Measurements from ENCODE around the gene TPPP.

DNA sequence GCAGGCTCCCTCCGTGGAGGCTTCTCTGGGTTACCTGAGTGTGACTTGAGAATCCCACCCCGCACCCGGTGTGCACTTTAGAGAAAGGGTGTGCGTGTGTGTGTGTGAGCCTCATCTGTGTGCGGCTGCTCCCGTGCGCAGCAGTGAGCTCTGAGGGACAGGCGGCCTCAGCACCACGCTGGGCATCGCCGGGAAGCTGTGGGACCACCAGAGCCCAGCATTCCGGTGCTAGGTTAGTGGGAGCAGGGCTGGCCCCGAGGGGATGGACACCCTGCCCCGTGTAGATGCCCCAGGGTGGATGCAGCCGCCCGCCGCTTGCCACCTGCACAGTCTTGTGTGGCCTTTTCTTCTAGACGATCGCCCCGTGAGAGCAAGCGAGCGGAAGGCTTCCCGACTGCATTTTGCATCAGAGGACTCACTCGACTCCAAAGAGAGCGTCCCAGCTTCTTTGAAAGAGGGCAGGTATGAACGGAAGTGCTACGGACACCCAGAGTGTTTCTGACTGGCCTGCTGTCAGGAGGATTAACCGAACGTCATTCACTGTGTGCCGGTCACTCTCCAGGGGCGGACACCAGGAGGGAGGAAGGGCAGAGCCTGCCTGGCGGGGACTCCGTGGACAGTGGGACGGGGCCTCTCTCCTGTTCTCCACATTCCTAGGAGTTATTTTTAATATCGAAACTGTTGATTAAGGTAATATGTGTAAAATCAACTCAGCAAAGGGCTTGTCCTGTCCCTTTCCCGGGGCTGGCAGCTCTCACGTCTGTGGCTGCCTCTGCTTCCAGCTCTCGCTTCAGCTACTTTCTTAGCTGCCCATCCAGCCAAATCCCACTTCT is 68.8 kb downstream of the TPPP start:
- TF ChIP-seq, protein P1, sequence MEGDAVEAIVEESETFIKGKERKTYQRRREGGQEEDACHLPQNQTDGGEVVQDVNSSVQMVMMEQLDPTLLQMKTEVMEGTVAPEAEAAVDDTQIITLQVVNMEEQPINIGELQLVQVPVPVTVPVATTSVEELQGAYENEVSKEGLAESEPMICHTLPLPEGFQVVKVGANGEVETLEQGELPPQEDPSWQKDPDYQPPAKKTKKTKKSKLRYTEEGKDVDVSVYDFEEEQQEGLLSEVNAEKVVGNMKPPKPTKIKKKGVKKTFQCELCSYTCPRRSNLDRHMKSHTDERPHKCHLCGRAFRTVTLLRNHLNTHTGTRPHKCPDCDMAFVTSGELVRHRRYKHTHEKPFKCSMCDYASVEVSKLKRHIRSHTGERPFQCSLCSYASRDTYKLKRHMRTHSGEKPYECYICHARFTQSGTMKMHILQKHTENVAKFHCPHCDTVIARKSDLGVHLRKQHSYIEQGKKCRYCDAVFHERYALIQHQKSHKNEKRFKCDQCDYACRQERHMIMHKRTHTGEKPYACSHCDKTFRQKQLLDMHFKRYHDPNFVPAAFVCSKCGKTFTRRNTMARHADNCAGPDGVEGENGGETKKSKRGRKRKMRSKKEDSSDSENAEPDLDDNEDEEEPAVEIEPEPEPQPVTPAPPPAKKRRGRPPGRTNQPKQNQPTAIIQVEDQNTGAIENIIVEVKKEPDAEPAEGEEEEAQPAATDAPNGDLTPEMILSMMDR (IDR thresholded peaks at IDR 0.05; ENCODE audit: low read depth, low read length), result no peak
- TF ChIP-seq POLR2A (IDR thresholded peaks at IDR 0.05; ENCODE audit: extremely low read depth, insufficient read length) (no peak), MYC (IDR thresholded peaks at IDR 0.05; ENCODE audit: low read depth, low read length) (no peak)
